SKM-1 treated with dmso at 0.1 percent for 144 hours (cell line): Measurements from ENCODE around the gene ACVR1C.

Source experiments
- DNase-seq: peaks from one replicate; lab custom pipeline; 2025; ENCODE audit not compliant: unreplicated experiment; lab: John Stamatoyannopoulos, UW

The ACVR1C gene

GRCh38 chr2:157628477-157629415, at the start of gene ACVR1C:
Gene ACVR1C (minus strand): TSS chr2:157628864. CDS start chr2:157628644, 220 bp downstream.
- peak; percentile 68 for DNase-seq

- no peak for DNase-seq
These were observed 49.3 kb upstream of the ACVR1C start for GRCh38 chr2:157677941-157678340.

GRCh38 chr2:157672129-157672528, 43.5 kb upstream of the ACVR1C start:
- DNase-seq = no peak

- no peak for DNase-seq
These were observed 33.7 kb upstream of the ACVR1C start for GRCh38 chr2:157662401-157662800.

- no peak for DNase-seq
These were observed 33.1 kb upstream of the ACVR1C start for GRCh38 chr2:157661776-157662175.

- no peak for DNase-seq
These were observed 29.2 kb upstream of the ACVR1C start for GRCh38 chr2:157657858-157658257.

GRCh38 chr2:157657101-157657500, 28.4 kb upstream of the ACVR1C start:
- DNase-seq = no peak

GRCh38 chr2:157644776-157645175, 16.1 kb upstream of the ACVR1C start:
- DNase-seq = no peak

- DNase-seq = no peak
These were observed 3.2 kb upstream of the ACVR1C start for GRCh38 chr2:157631861-157632260.

- no peak for DNase-seq
These were observed 829 bp downstream of the ACVR1C start for GRCh38 chr2:157627594-157628476.

- no peak for DNase-seq
These were observed 3.4 kb downstream of the ACVR1C start for GRCh38 chr2:157625296-157625695.

GRCh38 chr2:157620956-157621355, 7.7 kb downstream of the ACVR1C start:
- no peak for DNase-seq

GRCh38 chr2:157611726-157612125, 16.9 kb downstream of the ACVR1C start:
- DNase-seq = no peak

GRCh38 chr2:157611110-157611509, 17.6 kb downstream of the ACVR1C start:
- no peak for DNase-seq

- no peak for DNase-seq
These were observed 22.1 kb downstream of the ACVR1C start for GRCh38 chr2:157606534-157606933.

- DNase-seq = no peak
These were observed 25.5 kb downstream of the ACVR1C start for GRCh38 chr2:157603198-157603597.

GRCh38 chr2:157601807-157602206, 26.9 kb downstream of the ACVR1C start:
- no peak for DNase-seq

- no peak for DNase-seq
These were observed 31.5 kb downstream of the ACVR1C start for GRCh38 chr2:157596992-157597681.

GRCh38 chr2:157593411-157593810, 35.3 kb downstream of the ACVR1C start:
- DNase-seq = no peak

GRCh38 chr2:157592948-157593347, 35.7 kb downstream of the ACVR1C start:
- DNase-seq = no peak

GRCh38 chr2:157592374-157592773, 36.3 kb downstream of the ACVR1C start:
- no peak for DNase-seq
